OCI-LY7 (cell line): ENCODE measurements around the gene RHBDL1. TPM values are rescaled to one million over a fixed set of nuclear protein-coding genes. Genes with fewer than 3 reads are reported as not detected.
A peak's percentile ranks its signal among the peaks of the same experiment; 100 is the strongest.

Source experiments
- BruUV-seq: library from RNA; stranded (reverse); fragments of 400-500 nt; replicated peaks from 2 replicates; lab custom pipeline; 2021; lab: Mats Ljungman, UMichigan
- CTCF ChIA-PET: fragments of 300-600 bp; sonication (Branson Sonifier 250); formaldehyde crosslinking; loops from one replicate; lab custom pipeline; 2022; ENCODE audit warnings: antibody characterized with exemption; ENCODE audit not compliant: unreplicated experiment; lab: Charles Lee
- POLR2A ChIA-PET: fragments of 300-600 bp; sonication (Branson Sonifier 250); formaldehyde crosslinking; loops from one replicate; lab custom pipeline; 2022; ENCODE audit warnings: antibody characterized with exemption; lab: Charles Lee
- DNase-seq: peaks from one replicate; pipeline ENCODE4 v3.0.0-alpha.2; 2015; ENCODE audit warnings: low spot score
- H2AFZ ChIP-seq: fragments of 200-600 bp; sonication (generic), shearing (Covaris generic); 2 replicates; pipeline ENCODE4 v1.6.1; 2014; ENCODE audit warnings: mild to moderate bottlenecking, antibody characterized with exemption, low read length, moderate library complexity
- H3K27ac ChIP-seq: fragments of 200-600 bp; sonication (generic); 2 replicates; pipeline ENCODE4 v1.5.1; 2014; ENCODE audit warnings: mixed run types, low read depth, mild to moderate bottlenecking, moderate library complexity, low read length, inconsistent platforms; ENCODE audit not compliant: poor library complexity, severe bottlenecking
- H3K36me3 ChIP-seq: fragments of 200-600 bp; sonication (generic); 2 replicates; pipeline ENCODE4 v1.6.1; 2014; ENCODE audit warnings: mild to moderate bottlenecking, antibody characterized with exemption, low read length, moderate library complexity, mixed read lengths; ENCODE audit not compliant: insufficient read depth
- H3K4me1 ChIP-seq: fragments of 200-600 bp; sonication (generic); 2 replicates; pipeline ENCODE4 v1.5.1; 2014; ENCODE audit warnings: mild to moderate bottlenecking, low read length; ENCODE audit not compliant: insufficient read depth, poor library complexity, severe bottlenecking
- H3K4me2 ChIP-seq: fragments of 200-600 bp; sonication (generic); 2 replicates; pipeline ENCODE4 v1.6.1; 2014; ENCODE audit warnings: mild to moderate bottlenecking, low read length
- H3K4me3 ChIP-seq: fragments of 200-600 bp; sonication (generic); 2 replicates; pipeline ENCODE4 v1.5.1; 2014; ENCODE audit warnings: mild to moderate bottlenecking, low read depth, low read length; ENCODE audit not compliant: poor library complexity, severe bottlenecking
- H3K79me2 ChIP-seq: fragments of 200-600 bp; sonication (generic); 2 replicates; pipeline ENCODE4 v1.6.1; 2016; ENCODE audit warnings: low read depth, mild to moderate bottlenecking, low read length, moderate library complexity, mixed read lengths; ENCODE audit not compliant: insufficient read depth
- H3K9me2 ChIP-seq: fragments of 200-600 bp; sonication (generic); 2 replicates; pipeline ENCODE4 v1.6.1; 2016; ENCODE audit warnings: mild to moderate bottlenecking, low read length, mixed read lengths; ENCODE audit not compliant: insufficient read depth
- H3K9me3 ChIP-seq: fragments of 200-600 bp; sonication (generic); 2 replicates; pipeline ENCODE4 v1.6.1; 2014; ENCODE audit warnings: mild to moderate bottlenecking, mixed run types, low read length, mixed read lengths
- H4K20me1 ChIP-seq: fragments of 200-600 bp; sonication (generic); 2 replicates; pipeline ENCODE4 v1.6.1; 2014; ENCODE audit warnings: mild to moderate bottlenecking, antibody characterized with exemption, low read length, moderate library complexity, mixed read lengths; ENCODE audit not compliant: insufficient read depth
- CTCF ChIP-seq: fragments of 200-600 bp; sonication (generic); conservative IDR thresholded peaks from 2 replicates; pipeline ENCODE4 v1.5.1; 2014; ENCODE audit warnings: mild to moderate bottlenecking, antibody characterized with exemption, low read length, moderate library complexity, mixed read lengths
- EZH2phosphoT487 ChIP-seq: fragments of 200-600 bp; sonication (generic); IDR thresholded peaks from 2 replicates; pipeline ENCODE4 v1.6.1; 2018; ENCODE audit warnings: low read depth, borderline replicate concordance, mild to moderate bottlenecking, mixed run types, antibody characterized with exemption, low read length, moderate library complexity, mixed read lengths
- intact Hi-C: fragments of 100-400 bp; cut with micrococcal nuclease; formaldehyde crosslinking; loops from one replicate; pipeline ENCODE4 v1.10.0; 2022; ENCODE audit not compliant: unreplicated experiment
- total RNA-seq, 2 experiments: library from RNA; depleted of rRNA in 1 of 2; stranded (reverse); fragments of >200 nt in 1 of 2; shearing (Covaris generic) in 1 of 2; gene quantifications; 2 replicates each; pipeline ENCODE4 v1.2.3, GENCODE V29; 2014 to 2022

The RHBDL1 gene
- total RNA-seq, 2 experiments from 2014 or later = 4.2 TPM

- no TSS peak for BruUV-seq
- H4K20me1 ChIP-seq = no peaks in the 10 kb centered on the region
- ChIA-PET CTCF (no interaction called here), POLR2A (no interaction called here)
- no peaks in the 10 kb centered on the region for H3K9me2 ChIP-seq
- H3K27ac ChIP-seq = no peak overlapping the region
- no peak for TF ChIP-seq CTCF
- TF ChIP-seq EZH2phosphoT487 = no peak
- H3K4me2 ChIP-seq = no peak overlapping the region
- H3K79me2 ChIP-seq = no peaks in the 10 kb centered on the region
- H3K9me3 ChIP-seq = no peaks in the 10 kb centered on the region
- H3K4me1 ChIP-seq = peaks cover 6% of the 10 kb centered on the region
- no peak for DNase-seq
- peaks cover 42% of the 10 kb centered on the region; the same call in 1 of the 2 replicates for H3K36me3 ChIP-seq
- H2AFZ ChIP-seq = no peak overlapping the region
- intact Hi-C loops = loop anchor here (1.0 kb wide), 1 partner anchor 80 kb away; no protein-coding TSS in a partner anchor
- no peak overlapping the region for H3K4me3 ChIP-seq
Measured at GRCh38 chr16:659618-660017, 15.9 kb upstream of the RHBDL1 start.

GRCh38 chr16:660132-660458 lies 15.4 kb upstream of the RHBDL1 start:
- H2AFZ ChIP-seq = no peak overlapping the region
- H3K4me3 ChIP-seq = no peak overlapping the region
- peaks cover 6% of the 10 kb centered on the region for H3K4me1 ChIP-seq
- no TSS peak for BruUV-seq
- no peak for TF ChIP-seq CTCF
- no peak for TF ChIP-seq EZH2phosphoT487
- intact Hi-C loops = loop anchor here (1.0 kb wide), 1 partner anchor 81 kb away; no protein-coding TSS in a partner anchor
- DNase-seq = no peak
- POLR2A ChIA-PET = no interaction called here
- CTCF ChIA-PET = no interaction called here
- no peak overlapping the region for H3K27ac ChIP-seq
- H3K36me3 ChIP-seq = peaks cover 42% of the 10 kb centered on the region; the same call in 1 of the 2 replicates
- H3K79me2 ChIP-seq = no peaks in the 10 kb centered on the region
- no peaks in the 10 kb centered on the region for H4K20me1 ChIP-seq
- no peak overlapping the region for H3K4me2 ChIP-seq
- no peaks in the 10 kb centered on the region for H3K9me3 ChIP-seq
- H3K9me2 ChIP-seq = no peaks in the 10 kb centered on the region

- Histone ChIP-seq H3K4me1 (peaks cover 6% of the 10 kb centered on the region), H3K36me3 (peaks cover 41% of the 10 kb centered on the region; the same call in 1 of the 2 replicates), H3K9me2 (no peaks in the 10 kb centered on the region), H3K4me2 (peak overlapping the region; percentile 30; the same call in 1 of the 2 replicates), H3K4me3 (no peak overlapping the region), H3K27ac (no peak overlapping the region), H2AFZ (no peak overlapping the region), H3K79me2 (no peaks in the 10 kb centered on the region), H4K20me1 (no peaks in the 10 kb centered on the region), H3K9me3 (no peaks in the 10 kb centered on the region)
- DNase-seq = peak; percentile 91
- intact Hi-C loops = loop anchor here (1.0 kb wide), 1 partner anchor 81 kb away; no protein-coding TSS in a partner anchor
- TF ChIP-seq CTCF = peak; percentile 27
- no peak for TF ChIP-seq EZH2phosphoT487
- CTCF ChIA-PET = no interaction called here
- no TSS peak for BruUV-seq
- POLR2A ChIA-PET = no interaction called here
Measured at GRCh38 chr16:660459-661183, 14.8 kb upstream of the RHBDL1 start.
